Transverse colon (tissue), 4 donors: ENCODE data around the gene CARD19. TPM values are rescaled to one million over a fixed set of nuclear protein-coding genes. Genes with fewer than 3 reads are reported as not detected.

Experiments
- DNase-seq: peaks from one replicate; pipeline ENCODE4 v3.0.0-alpha.2; 2019
- H3K27ac ChIP-seq, 4 donors: fragments of 200-600 bp; sonication (generic); 2 replicates each; pipeline ENCODE4 v1.5.1; 2016 to 2018; ENCODE audit warnings: inconsistent platforms in 4 of 4
- H3K27me3 ChIP-seq: fragments of 200-600 bp; sonication (generic); 2 replicates; pipeline ENCODE4 v1.5.1; 2017; ENCODE audit warnings: inconsistent platforms
- H3K36me3 ChIP-seq, 4 donors: fragments of 200-600 bp; sonication (generic); 2 replicates each; pipeline ENCODE4 v1.5.1; 2017 to 2019; ENCODE audit warnings: inconsistent platforms in 4 of 4
- H3K4me1 ChIP-seq, 4 donors: fragments of 200-600 bp; sonication (generic); 2 replicates each; pipeline ENCODE4 v1.5.1; 2017 to 2020; ENCODE audit warnings: inconsistent platforms in 4 of 4
- H3K4me3 ChIP-seq, 4 donors: fragments of 200-600 bp; sonication (generic); 1 replicate in 1 of 4; 2 replicates in 3 of 4; pipeline versions ENCODE4 v1.5.1 to v1.6.1; 2017 to 2019; ENCODE audit warnings: inconsistent platforms in 4 of 4
- H3K9me3 ChIP-seq, 2 donors: fragments of 200-600 bp; sonication (generic); 2 replicates each; pipeline ENCODE4 v1.5.1; 2017 to 2019; ENCODE audit warnings: inconsistent platforms in 2 of 2
- EP300 ChIP-seq: sonication (generic); formaldehyde crosslinking; IDR thresholded peaks from one replicate; pipeline ENCODE4 v1.6.1; 2017; ENCODE audit warnings: antibody characterized with exemption, low read depth
- POLR2A ChIP-seq: fragments of 450-650 bp; IDR thresholded peaks from one replicate; pipeline ENCODE4 v1.6.1; 2016; ENCODE audit warnings: antibody characterized with exemption, mild to moderate bottlenecking, moderate library complexity
- POLR2AphosphoS5 ChIP-seq, 3 donors: sonication (generic); formaldehyde crosslinking; IDR thresholded peaks; one replicate each; pipeline ENCODE4 v1.6.1; 2016; ENCODE audit warnings: antibody characterized with exemption in 3 of 3
- WGBS, 2 donors: methylation state at CpG; one replicate each; pipeline ENCODE4 v1.1.5; 2018; ENCODE audit warnings: low coverage in 1 of 2; 5-methylcytosine and 5-hydroxymethylcytosine counted together
- in situ Hi-C, 4 donors: fragments of 200-750 bp; cut with MboI; loops; one replicate each; pipeline versions ENCODE4 v1.15.0 to v1.15.1; 2017; ENCODE audit warnings: low sequenced_read_pairs in 3 of 4, low pct_ligation_motif_present in 1 of 4, low pct_unique_long_range_greater_than_20kb in 1 of 4
- intact Hi-C: fragments of 100-400 bp; cut with DNase I; formaldehyde crosslinking; loops from one replicate; pipeline ENCODE4 v1.15.1; 2023; ENCODE audit warnings: low total_unique reads
- total RNA-seq, 4 donors: library from RNA; depleted of rRNA; stranded (reverse); fragments of >200 nt; gene quantifications; one replicate each; pipeline ENCODE4 v1.1.0, GENCODE V29; 2016
- TF ChIP-seq, protein P1 (sequence below), 5 experiments: fragments of 200-600 bp in 3 of 5; fragments of 450-650 bp in 2 of 5; sonication (generic) in 3 of 5; IDR thresholded peaks; 1 replicate in 2 of 5; 2 replicates in 3 of 5; pipeline ENCODE4 v1.5.1; 2016 to 2017; ENCODE audit warnings: antibody characterized with exemption in 5 of 5, inconsistent platforms in 3 of 5, mild to moderate bottlenecking in 2 of 5, moderate library complexity in 1 of 5

The CARD19 gene
- total RNA-seq, 4 donors from 2014 or later = 16.3 to 105 (median 88.2) TPM

DNA sequence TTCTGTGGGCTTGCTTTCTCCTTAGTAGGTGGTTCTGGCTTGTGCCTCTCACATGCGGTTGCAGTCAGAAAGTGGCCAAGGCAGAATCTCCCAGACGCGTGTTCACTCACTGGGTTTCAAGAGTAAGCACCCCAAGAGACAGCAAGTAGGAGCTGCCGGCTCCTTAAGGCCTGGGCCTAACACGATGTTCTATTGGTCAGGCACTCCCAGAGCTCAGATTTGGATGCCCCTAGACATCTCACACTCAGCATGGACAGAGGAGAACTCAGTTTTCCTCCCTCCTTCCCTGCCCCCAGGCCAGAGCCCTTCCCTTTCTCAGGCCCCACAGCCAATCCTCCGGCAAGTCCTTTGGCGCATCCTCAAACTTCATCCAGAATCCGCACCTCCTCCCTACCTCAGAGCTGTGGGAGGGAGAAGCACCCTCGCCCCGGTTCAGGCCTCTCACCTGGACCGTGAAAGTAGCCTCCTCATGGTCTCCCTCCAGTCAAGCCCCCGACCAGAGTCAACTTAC is 6.5 kb upstream of the CARD19 start:
- peaks cover 0 to 20% (median 3%) of the 10 kb centered on the region in 4 donors for H3K4me1 ChIP-seq
- 92 to 95% methylated on average over 6 to 12 of the region's 12 CpGs for WGBS, 2 donors
- H3K27me3 ChIP-seq = no peaks in the 10 kb centered on the region
- no peak for DNase-seq
- intact Hi-C loops = no loop called here
- TF ChIP-seq, protein P1, sequence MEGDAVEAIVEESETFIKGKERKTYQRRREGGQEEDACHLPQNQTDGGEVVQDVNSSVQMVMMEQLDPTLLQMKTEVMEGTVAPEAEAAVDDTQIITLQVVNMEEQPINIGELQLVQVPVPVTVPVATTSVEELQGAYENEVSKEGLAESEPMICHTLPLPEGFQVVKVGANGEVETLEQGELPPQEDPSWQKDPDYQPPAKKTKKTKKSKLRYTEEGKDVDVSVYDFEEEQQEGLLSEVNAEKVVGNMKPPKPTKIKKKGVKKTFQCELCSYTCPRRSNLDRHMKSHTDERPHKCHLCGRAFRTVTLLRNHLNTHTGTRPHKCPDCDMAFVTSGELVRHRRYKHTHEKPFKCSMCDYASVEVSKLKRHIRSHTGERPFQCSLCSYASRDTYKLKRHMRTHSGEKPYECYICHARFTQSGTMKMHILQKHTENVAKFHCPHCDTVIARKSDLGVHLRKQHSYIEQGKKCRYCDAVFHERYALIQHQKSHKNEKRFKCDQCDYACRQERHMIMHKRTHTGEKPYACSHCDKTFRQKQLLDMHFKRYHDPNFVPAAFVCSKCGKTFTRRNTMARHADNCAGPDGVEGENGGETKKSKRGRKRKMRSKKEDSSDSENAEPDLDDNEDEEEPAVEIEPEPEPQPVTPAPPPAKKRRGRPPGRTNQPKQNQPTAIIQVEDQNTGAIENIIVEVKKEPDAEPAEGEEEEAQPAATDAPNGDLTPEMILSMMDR (IDR thresholded peaks at IDR 0.05) = no peak
- TF ChIP-seq POLR2AphosphoS5 (IDR thresholded peaks at IDR 0.05) (no peak), EP300 (no peak), POLR2A (no peak)
- in situ Hi-C loops = no loop called here
- H3K36me3 ChIP-seq = no peaks in the 10 kb centered on the region
- H3K4me3 ChIP-seq = no peak overlapping the region
- H3K27ac ChIP-seq = no peak overlapping the region
- H3K9me3 ChIP-seq = no peaks in the 10 kb centered on the region

DNA sequence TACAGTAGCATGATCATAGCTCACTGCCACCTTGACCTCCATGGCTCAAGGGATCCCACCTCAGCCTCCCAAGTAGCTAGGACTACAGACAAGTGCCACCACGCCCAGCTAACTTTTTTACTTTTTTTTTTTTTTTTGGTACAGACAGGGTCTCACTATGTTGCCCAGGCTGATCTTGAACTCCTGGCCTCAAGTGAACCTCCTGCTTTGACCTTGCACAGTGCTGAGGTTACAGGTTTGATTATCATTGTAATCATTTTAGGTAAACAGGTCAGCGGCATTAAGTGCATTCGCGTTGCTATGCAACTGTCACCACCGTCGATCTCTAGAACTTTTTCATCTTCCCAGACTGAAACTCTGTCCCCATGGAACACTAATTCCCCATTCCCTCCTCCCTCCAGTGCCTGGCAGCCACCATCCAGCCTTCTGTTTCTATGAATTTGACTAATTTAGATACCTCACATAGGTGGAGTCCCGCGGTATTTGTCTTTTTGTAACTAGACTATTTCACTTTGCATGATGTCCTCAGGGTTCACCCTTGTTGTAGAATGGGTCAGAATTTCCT is 5.8 kb upstream of the CARD19 start:
- Histone ChIP-seq H3K4me3 (no peak overlapping the region), H3K4me1 (peaks cover 3 to 26% (median 7%) of the 10 kb centered on the region in 4 donors), H3K27ac (no peak overlapping the region), H3K36me3 (no peaks in the 10 kb centered on the region), H3K9me3 (no peaks in the 10 kb centered on the region), H3K27me3 (no peaks in the 10 kb centered on the region)
- no peak for DNase-seq
- in situ Hi-C loops (no loop called here), intact Hi-C loops (no loop called here)
- 69 to 81% methylated on average over 7 to 8 of the region's 8 CpGs for WGBS, 2 donors
- TF ChIP-seq POLR2AphosphoS5 (IDR thresholded peaks at IDR 0.05) (no peak), EP300 (no peak), POLR2A (no peak)
- TF ChIP-seq, protein P1 (IDR thresholded peaks at IDR 0.05) = no peak

DNA sequence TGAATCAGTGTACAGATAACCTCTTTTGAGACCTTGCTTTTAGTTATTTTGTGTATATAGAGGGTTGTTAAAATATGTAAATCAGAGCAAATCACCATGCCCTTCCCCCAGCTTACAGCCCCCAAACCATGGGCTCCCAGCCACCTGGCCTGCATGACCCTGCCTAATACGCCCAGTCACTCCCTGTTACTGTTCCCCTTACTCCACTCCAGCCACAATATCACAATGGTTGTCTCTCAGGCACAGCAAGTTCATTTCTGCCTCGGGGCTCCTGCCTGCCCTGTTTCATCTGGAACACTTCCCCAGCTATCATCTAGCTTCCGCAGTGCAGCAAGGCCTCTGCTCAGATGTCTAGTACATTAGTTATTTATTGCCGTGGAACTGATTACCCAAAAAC is 5.0 kb upstream of the CARD19 start:
- Histone ChIP-seq H3K4me1 (peaks cover 4 to 26% (median 7%) of the 10 kb centered on the region in 4 donors), H3K4me3 (no peak overlapping the region), H3K9me3 (no peaks in the 10 kb centered on the region), H3K27me3 (no peaks in the 10 kb centered on the region), H3K36me3 (no peaks in the 10 kb centered on the region), H3K27ac (no peak overlapping the region)
- WGBS, 2 donors = 91% methylated on average over 4 of the region's 4 CpGs; no CpG with 5 or more reads in 1 of the 2 donors
- TF ChIP-seq, protein P1 (IDR thresholded peaks at IDR 0.05) = no peak
- no peak for TF ChIP-seq EP300
- TF ChIP-seq POLR2AphosphoS5 (IDR thresholded peaks at IDR 0.05) = no peak
- TF ChIP-seq POLR2A = no peak
- no peak for DNase-seq
- in situ Hi-C loops = no loop called here
- intact Hi-C loops = no loop called here

- in situ Hi-C loops (no loop called here), intact Hi-C loops (no loop called here)
- Histone ChIP-seq H3K27me3 (no peaks in the 10 kb centered on the region), H3K27ac (no peak overlapping the region), H3K4me3 (no peak overlapping the region), H3K36me3 (no peaks in the 10 kb centered on the region), H3K4me1 (peaks cover 4 to 26% (median 7%) of the 10 kb centered on the region in 4 donors), H3K9me3 (no peaks in the 10 kb centered on the region)
- DNase-seq = no peak
- 80% methylated on average over 3 of the region's 3 CpGs; no CpG with 5 or more reads in 1 of the 2 donors for WGBS, 2 donors
- TF ChIP-seq POLR2AphosphoS5 (IDR thresholded peaks at IDR 0.05) (no peak), EP300 (no peak), POLR2A (no peak)
- TF ChIP-seq, protein P1 (IDR thresholded peaks at IDR 0.05) = no peak
Observed at GRCh38 chr9:93091453-93092081, 4.5 kb upstream of the CARD19 start.
